Mesendoderm (in vitro differentiated cells): ENCODE measurements around the gene ZNF132.
A peak's percentile ranks its signal among the peaks of the same experiment; 100 is the strongest.
"Not testable (repeated sequence)": the region's sequence is repeated elsewhere in the genome, so short reads cannot be mapped to it uniquely, and the experiment has no call there.

Source experiments
- DNase-seq: peaks from one replicate; pipeline ENCODE4 v3.0.0; 2013
- H2AK5ac ChIP-seq: 2 replicates; pipeline ENCODE4 v1.6.1; 2013; ENCODE audit warnings: low read length, inconsistent platforms
- H2BK120ac ChIP-seq: 2 replicates; pipeline ENCODE4 v1.6.1; 2013; ENCODE audit warnings: low read depth, mild to moderate bottlenecking, low read length, moderate library complexity, mixed read lengths
- H2BK15ac ChIP-seq: replicated peaks from 2 replicates; pipeline ENCODE4 v1.6.1; 2013; ENCODE audit warnings: low read depth, mild to moderate bottlenecking, moderate library complexity
- H2BK5ac ChIP-seq: 2 replicates; pipeline ENCODE4 v1.6.1; 2013; ENCODE audit warnings: low read length, inconsistent platforms
- H3K18ac ChIP-seq: 2 replicates; pipeline ENCODE4 v1.6.1; 2013; ENCODE audit warnings: mild to moderate bottlenecking, low read length, mixed read lengths
- H3K23ac ChIP-seq: one replicate; pipeline ENCODE4 v1.6.1; 2013; ENCODE audit warnings: low read length
- H3K27ac ChIP-seq: 2 replicates; pipeline ENCODE4 v1.5.1; 2013; ENCODE audit warnings: low read depth, mild to moderate bottlenecking, inconsistent platforms, low read length, moderate library complexity
- H3K27me3 ChIP-seq: 2 replicates; pipeline ENCODE4 v1.6.1; 2013; ENCODE audit warnings: low read length, control low read depth, mild to moderate bottlenecking, inconsistent platforms; ENCODE audit not compliant: insufficient read depth, poor library complexity
- H3K36me3 ChIP-seq: 2 replicates; pipeline ENCODE4 v1.6.1; 2013; ENCODE audit warnings: low read length, inconsistent platforms; ENCODE audit not compliant: control insufficient read depth, insufficient read depth
- H3K4ac ChIP-seq: one replicate; pipeline ENCODE4 v1.6.1; 2013; ENCODE audit warnings: low read depth, mild to moderate bottlenecking, low read length, moderate library complexity
- H3K4me1 ChIP-seq: 2 replicates; pipeline ENCODE4 v1.6.1; 2013; ENCODE audit warnings: low read depth, low read length, inconsistent platforms; ENCODE audit not compliant: control insufficient read depth
- H3K4me2 ChIP-seq: 2 replicates; pipeline ENCODE4 v1.6.1; 2013; ENCODE audit warnings: low read length
- H3K4me3 ChIP-seq: 2 replicates; pipeline ENCODE4 v1.5.1; 2013; ENCODE audit warnings: mild to moderate bottlenecking, low read length
- H3K56ac ChIP-seq: one replicate; pipeline ENCODE4 v1.6.1; 2013; ENCODE audit warnings: low read length
- H3K79me1 ChIP-seq: 2 replicates; pipeline ENCODE4 v1.6.1; 2013; ENCODE audit warnings: low read length, inconsistent platforms
- H3K79me2 ChIP-seq: 2 replicates; pipeline ENCODE4 v1.6.1; 2013; ENCODE audit warnings: mild to moderate bottlenecking, low read length; ENCODE audit not compliant: control insufficient read depth, insufficient read depth
- H3K9ac ChIP-seq: 2 replicates; pipeline ENCODE4 v1.6.1; 2013; ENCODE audit warnings: low read length, inconsistent platforms
- H4K5ac ChIP-seq: one replicate; pipeline ENCODE4 v1.6.1; 2013; ENCODE audit warnings: low read length
- H4K8ac ChIP-seq: one replicate; pipeline ENCODE4 v1.6.1; 2013; ENCODE audit warnings: low read depth, mild to moderate bottlenecking, control low read depth, low read length, moderate library complexity
- WGBS: extraction: QIAGEN DNeasy Blood & Tissue Kit; methylation state at CpG from one replicate; pipeline ENCODE4 v1.1.7; 2013; ENCODE audit warnings: low lambda C conversion rate, missing lambda C conversion rate; ENCODE audit not compliant: insufficient coverage; ENCODE audit errors: extremely low coverage; 5-methylcytosine and 5-hydroxymethylcytosine counted together

The ZNF132 gene

DNA sequence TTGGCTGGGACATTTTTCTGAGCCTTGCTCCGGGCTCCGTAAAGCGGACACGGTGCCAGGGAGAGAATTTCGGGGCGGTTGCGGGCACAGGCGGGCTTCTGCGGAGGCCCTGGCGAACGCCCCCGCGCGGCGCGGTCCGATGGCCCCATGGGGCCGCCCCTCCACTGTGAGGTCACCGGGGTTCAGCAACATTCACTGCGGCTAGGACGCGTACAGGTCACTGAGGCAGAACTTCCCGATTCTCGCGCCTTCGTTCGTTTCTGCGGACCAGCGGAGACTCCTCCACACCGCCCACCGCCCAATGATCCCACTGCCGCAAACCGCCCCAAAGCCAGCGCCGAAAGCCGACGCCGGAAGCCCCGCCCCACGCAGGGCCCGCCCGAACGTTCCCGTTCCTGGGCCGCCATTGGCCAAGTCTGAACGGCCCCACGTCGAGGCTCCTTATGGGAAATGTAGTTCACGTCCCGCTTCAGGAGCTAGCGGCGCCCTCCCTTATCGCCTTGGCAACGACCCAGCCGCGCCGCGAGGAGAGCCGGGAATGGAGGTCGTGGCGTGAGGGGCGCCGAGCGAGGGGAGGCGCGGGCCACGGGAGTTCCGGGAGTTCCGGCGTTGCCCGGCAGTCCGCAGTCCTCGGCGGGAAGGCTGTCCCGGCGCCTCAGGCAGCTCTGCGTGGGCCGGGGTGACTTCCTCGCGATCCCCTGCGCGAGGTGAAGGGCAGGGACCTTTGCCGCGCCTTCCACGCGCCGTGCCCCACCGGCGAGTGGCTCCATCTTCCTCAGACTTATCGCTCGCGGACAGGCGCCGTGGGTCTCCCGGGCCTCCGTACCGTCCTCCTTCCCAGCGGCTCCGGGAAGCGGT lies 31.6 kb downstream of the ZNF132 start, which contains the start of gene ZNF584:
Gene ZNF584 (plus strand): TSS at position 498 of the 858 bp plus-strand sequence. CDS start 499 bp downstream, outside the sequence.
- H3K4ac ChIP-seq, result peak within 1 kb of the TSS; percentile 4
- H3K4me2 ChIP-seq, result peak within 1 kb of the TSS; percentile 99
- H4K8ac ChIP-seq, result no peak within 1 kb of the TSS
- H3K79me1 ChIP-seq, result no peaks in the 10 kb centered on the region
- no peak within 1 kb of the TSS for H2BK15ac ChIP-seq
- H4K5ac ChIP-seq, result no peak within 1 kb of the TSS
- H3K56ac ChIP-seq, result peak within 1 kb of the TSS; percentile 99
- H3K4me1 ChIP-seq, result peaks cover 4% of the 10 kb centered on the region
- peak; percentile 97 for DNase-seq
- peak within 1 kb of the TSS; percentile 93 for H3K4me3 ChIP-seq
- peak within 1 kb of the TSS; percentile 31 for H3K18ac ChIP-seq
- WGBS, result no CpG with 5 or more reads among the region's 100 CpGs
- H2BK120ac ChIP-seq, result no peak within 1 kb of the TSS
- H2BK5ac ChIP-seq, result no peak within 1 kb of the TSS
- H3K79me2 ChIP-seq, result no peaks in the 10 kb centered on the region
- H3K23ac ChIP-seq, result peak within 1 kb of the TSS; percentile 80
- H3K27me3 ChIP-seq, result no peaks in the 10 kb centered on the region
- no peak within 1 kb of the TSS for H2AK5ac ChIP-seq
- H3K27ac ChIP-seq, result peak within 1 kb of the TSS; percentile 51
- peak within 1 kb of the TSS; percentile 95 for H3K9ac ChIP-seq
- no peaks in the 10 kb centered on the region for H3K36me3 ChIP-seq

- peak overlapping the region; percentile 93 for H3K4me3 ChIP-seq
- H4K8ac ChIP-seq, result no peak overlapping the region
- H3K9ac ChIP-seq, result peak overlapping the region; percentile 95
- no peak overlapping the region for H2BK120ac ChIP-seq
- peak overlapping the region; percentile 99 for H3K4me2 ChIP-seq
- H4K5ac ChIP-seq, result no peak overlapping the region
- H3K18ac ChIP-seq, result peak overlapping the region; percentile 31
- peak; percentile 44 for DNase-seq
- no CpG with 5 or more reads among the region's 22 CpGs for WGBS
- H2BK5ac ChIP-seq, result no peak overlapping the region
- H3K27me3 ChIP-seq, result no peaks in the 10 kb centered on the region
- no peaks in the 10 kb centered on the region for H3K36me3 ChIP-seq
- no peak overlapping the region for H2AK5ac ChIP-seq
- no peaks in the 10 kb centered on the region for H3K79me1 ChIP-seq
- H3K79me2 ChIP-seq, result no peaks in the 10 kb centered on the region
- H2BK15ac ChIP-seq, result no peak overlapping the region
- peak overlapping the region; percentile 51 for H3K27ac ChIP-seq
- peak overlapping the region; percentile 99 for H3K56ac ChIP-seq
- H3K4ac ChIP-seq, result peak overlapping the region; percentile 4
- H3K4me1 ChIP-seq, result peaks cover 4% of the 10 kb centered on the region
- peak overlapping the region; percentile 35 for H3K23ac ChIP-seq
These were observed 32.2 kb downstream of the ZNF132 start for GRCh38 chr19:58407658-58408151.

GRCh38 chr19:58406818-58407657 lies 32.9 kb downstream of the ZNF132 start:
- Histone ChIP-seq H3K56ac (peak overlapping the region; percentile 99), H3K4ac (no peak overlapping the region), H3K18ac (no peak overlapping the region), H2AK5ac (no peak overlapping the region), H3K27me3 (no peaks in the 10 kb centered on the region), H3K4me2 (peak overlapping the region; percentile 99), H3K79me2 (no peaks in the 10 kb centered on the region), H2BK15ac (no peak overlapping the region), H3K27ac (no peak overlapping the region), H4K5ac (no peak overlapping the region), H3K36me3 (no peaks in the 10 kb centered on the region), H2BK5ac (no peak overlapping the region), H3K79me1 (no peaks in the 10 kb centered on the region), H2BK120ac (no peak overlapping the region), H3K4me3 (no peak overlapping the region), H3K23ac (no peak overlapping the region), H3K9ac (peak overlapping the region; percentile 95), H4K8ac (no peak overlapping the region), H3K4me1 (peaks cover 4% of the 10 kb centered on the region)
- peak; percentile 65 for DNase-seq
- no CpG with 5 or more reads among the region's 10 CpGs for WGBS

DNA sequence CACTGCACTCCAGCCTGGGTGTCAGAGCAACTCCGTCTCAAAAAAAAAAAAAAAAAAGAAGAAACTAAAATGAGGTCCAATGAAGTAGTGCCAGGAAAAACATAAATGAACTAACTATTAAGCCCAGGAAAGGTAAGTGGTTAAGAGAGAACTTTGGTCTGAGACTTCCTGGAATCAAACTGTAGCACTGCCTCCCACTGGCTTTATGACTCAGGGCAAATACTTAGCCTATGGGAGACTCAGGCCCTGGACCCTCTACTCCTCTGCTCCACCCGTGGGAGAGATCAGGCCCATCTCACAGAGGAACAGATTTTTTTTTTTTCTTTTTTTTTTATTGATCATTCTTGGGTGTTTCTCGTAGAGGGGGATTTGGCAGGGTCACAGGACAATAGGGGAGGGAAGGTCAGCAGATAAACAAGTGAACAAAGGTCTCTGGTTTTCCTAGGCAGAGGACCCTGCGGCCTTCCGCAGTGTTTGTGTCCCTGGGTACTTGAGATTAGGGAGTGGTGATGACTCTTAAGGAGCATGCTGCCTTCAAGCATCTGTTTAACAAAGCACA lies 36.0 kb downstream of the ZNF132 start:
- H3K4ac ChIP-seq, H3K9ac ChIP-seq, DNase-seq, H2AK5ac ChIP-seq, H3K18ac ChIP-seq, H2BK120ac ChIP-seq, H3K23ac ChIP-seq, H3K79me1 ChIP-seq, H3K4me1 ChIP-seq, H3K4me3 ChIP-seq, H2BK15ac ChIP-seq, H3K79me2 ChIP-seq, H3K4me2 ChIP-seq, H4K8ac ChIP-seq, H3K27ac ChIP-seq, H3K56ac ChIP-seq, H2BK5ac ChIP-seq, H4K5ac ChIP-seq, H3K36me3 ChIP-seq, H3K27me3 ChIP-seq: not testable (repeated sequence)
- no CpG with 5 or more reads among the region's 5 CpGs for WGBS

DNA sequence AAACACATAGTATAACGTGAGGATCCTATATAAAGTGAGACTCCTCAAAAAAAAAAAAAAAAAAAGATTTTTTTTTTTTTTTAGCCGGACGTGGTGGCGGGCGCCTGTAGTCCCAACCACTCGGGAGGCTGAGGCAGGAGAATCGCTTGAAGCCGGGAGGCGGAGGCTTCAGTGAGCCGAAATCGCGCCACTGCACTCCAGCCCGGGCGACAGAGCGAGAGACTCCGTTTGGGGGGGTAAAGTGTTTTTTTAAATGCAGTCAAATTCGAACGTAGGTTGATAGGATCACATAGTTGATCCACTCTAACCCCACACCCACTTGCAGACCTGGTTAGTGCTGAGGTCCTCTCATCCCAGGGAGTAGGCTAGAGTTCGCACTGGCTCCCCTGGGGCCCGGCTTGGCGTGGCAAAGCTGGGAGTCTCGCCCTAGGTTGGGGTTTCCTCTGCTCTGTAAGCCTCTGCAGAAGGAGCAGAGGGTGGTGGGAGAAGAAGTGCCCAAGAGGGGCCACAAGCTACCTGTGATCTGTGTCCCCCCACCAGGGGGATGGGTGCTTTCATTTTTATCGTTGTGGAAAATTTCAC lies 38.0 kb downstream of the ZNF132 start:
- Histone ChIP-seq H3K27me3 (no peaks in the 10 kb centered on the region), H3K4me3 (peak overlapping the region; percentile 50), H3K79me1 (no peaks in the 10 kb centered on the region), H2AK5ac (no peak overlapping the region), H3K4me2 (peak overlapping the region; percentile 2), H3K9ac (peak overlapping the region; percentile 81), H2BK120ac (no peak overlapping the region), H4K8ac (peak overlapping the region; percentile 16), H3K4me1 (peaks cover 7% of the 10 kb centered on the region), H3K4ac (no peak overlapping the region), H3K27ac (no peak overlapping the region), H2BK5ac (no peak overlapping the region), H3K18ac (no peak overlapping the region), H3K79me2 (no peaks in the 10 kb centered on the region), H3K36me3 (no peaks in the 10 kb centered on the region), H3K23ac (peak overlapping the region; percentile 59), H3K56ac (peak overlapping the region; percentile 50), H2BK15ac (no peak overlapping the region), H4K5ac (no peak overlapping the region)
- DNase-seq, result no peak
- WGBS, result no CpG with 5 or more reads among the region's 23 CpGs
